Neural cell (in vitro differentiated cells): Measurements from ENCODE around the gene DISP2.

Experiments used
- EZH2 ChIP-seq: fragments of 200-600, 300-800 bp; shearing (Covaris generic), sonication (generic); IDR thresholded peaks from 2 replicates; pipeline ENCODE4 v1.6.1; 2014; ENCODE audit warnings: antibody characterized with exemption, low read length, borderline replicate concordance, mild to moderate bottlenecking; ENCODE audit not compliant: insufficient read depth, poor library complexity, severe bottlenecking
- POLR2AphosphoS5 ChIP-seq: IDR thresholded peaks from 2 replicates; pipeline ENCODE4 v1.6.1; 2012
- RAD21 ChIP-seq: fragments of 450-650 bp; conservative IDR thresholded peaks from 2 replicates; pipeline ENCODE4 v1.6.1; 2014; ENCODE audit warnings: antibody characterized with exemption, mild to moderate bottlenecking, moderate library complexity
- SMC3 ChIP-seq: fragments of 450-650 bp; conservative IDR thresholded peaks from 2 replicates; pipeline ENCODE4 v1.6.1; 2014; ENCODE audit warnings: antibody characterized with exemption, mild to moderate bottlenecking, moderate library complexity; ENCODE audit not compliant: poor library complexity
- TAF1 ChIP-seq: IDR thresholded peaks from 2 replicates; pipeline ENCODE4 v1.6.1; 2012; ENCODE audit warnings: low read depth
- TF ChIP-seq, protein P1 (sequence below): fragments of 450-650 bp; IDR thresholded peaks from 2 replicates; pipeline ENCODE4 v1.5.1; 2014; ENCODE audit warnings: antibody characterized with exemption, mild to moderate bottlenecking, moderate library complexity; ENCODE audit not compliant: poor library complexity, severe bottlenecking

- TF ChIP-seq RAD21 (peak; percentile 66), EZH2 (no peak), SMC3 (peak; percentile 74), POLR2AphosphoS5 (peak; percentile 37), TAF1 (peak; percentile 44)
- TF ChIP-seq, protein P1, sequence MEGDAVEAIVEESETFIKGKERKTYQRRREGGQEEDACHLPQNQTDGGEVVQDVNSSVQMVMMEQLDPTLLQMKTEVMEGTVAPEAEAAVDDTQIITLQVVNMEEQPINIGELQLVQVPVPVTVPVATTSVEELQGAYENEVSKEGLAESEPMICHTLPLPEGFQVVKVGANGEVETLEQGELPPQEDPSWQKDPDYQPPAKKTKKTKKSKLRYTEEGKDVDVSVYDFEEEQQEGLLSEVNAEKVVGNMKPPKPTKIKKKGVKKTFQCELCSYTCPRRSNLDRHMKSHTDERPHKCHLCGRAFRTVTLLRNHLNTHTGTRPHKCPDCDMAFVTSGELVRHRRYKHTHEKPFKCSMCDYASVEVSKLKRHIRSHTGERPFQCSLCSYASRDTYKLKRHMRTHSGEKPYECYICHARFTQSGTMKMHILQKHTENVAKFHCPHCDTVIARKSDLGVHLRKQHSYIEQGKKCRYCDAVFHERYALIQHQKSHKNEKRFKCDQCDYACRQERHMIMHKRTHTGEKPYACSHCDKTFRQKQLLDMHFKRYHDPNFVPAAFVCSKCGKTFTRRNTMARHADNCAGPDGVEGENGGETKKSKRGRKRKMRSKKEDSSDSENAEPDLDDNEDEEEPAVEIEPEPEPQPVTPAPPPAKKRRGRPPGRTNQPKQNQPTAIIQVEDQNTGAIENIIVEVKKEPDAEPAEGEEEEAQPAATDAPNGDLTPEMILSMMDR = peak; percentile 88
Observed at GRCh38 chr15:40323239-40323952, 34.6 kb upstream of the DISP2 start, which contains the start of gene INAFM2.
